Nasal cavity respiratory epithelium epithelial cell of viscerocranial mucosa (primary cell): ENCODE measurements around the gene TRIM48. TPM values are rescaled to one million over a fixed set of nuclear protein-coding genes. Genes with fewer than 3 reads are reported as not detected.

Experiments used
- total RNA-seq: library from RNA; depleted of rRNA; stranded (reverse); fragments of >200 nt; gene quantifications from 2 replicates; pipeline ENCODE4 v1.2.3, GENCODE V29; 2014

Gene TRIM48
- not detected in 2 replicates for total RNA-seq

GRCh38 chr11:55261855-55262254 lies at the start of gene TRIM48:
Gene TRIM48, plus strand, starts transcription at chr11:55262155. Its CDS starts 113 bp downstream, at chr11:55262268.

Other genes starting within 250 kb of the TRIM48 start
- not detected in 2 replicates for gene OR4A16, start 81.0 kb downstream of the TRIM48 start, total RNA-seq
- gene OR4A15, start 105.8 kb downstream of the TRIM48 start, total RNA-seq, result not detected in 2 replicates